ENCODE results near the gene RNF141.

The RNF141 gene

DNA sequence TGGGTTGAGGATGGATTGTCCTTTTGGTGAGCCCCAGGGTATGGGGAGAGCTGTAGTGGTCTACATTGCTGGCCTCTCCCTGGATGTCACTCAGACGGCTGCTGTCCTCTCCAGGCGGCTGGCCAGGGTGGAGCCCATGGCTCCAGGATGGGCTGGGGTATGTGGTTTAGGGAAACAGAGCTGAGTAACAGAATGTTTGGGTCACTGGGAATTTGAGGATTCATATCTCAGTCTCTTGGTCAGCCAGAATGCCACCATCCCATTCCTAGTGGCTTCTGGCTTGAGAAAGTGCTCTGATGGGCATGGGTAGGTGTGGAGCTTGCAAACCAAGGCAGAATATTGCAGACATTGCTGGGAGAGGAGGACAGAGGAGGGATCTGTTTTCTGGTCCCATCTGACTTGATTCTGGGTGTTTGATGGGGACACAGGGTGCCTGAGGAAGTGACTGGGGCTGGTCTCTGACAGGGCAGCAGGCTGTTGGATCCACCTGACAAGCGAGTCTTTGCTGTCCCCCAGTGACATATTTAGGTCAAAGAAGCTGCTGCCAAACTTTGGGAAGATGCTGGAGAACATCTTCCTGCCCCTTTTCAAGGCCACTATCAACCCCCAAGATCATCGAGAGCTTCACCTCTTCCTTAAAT, 44.6 kb downstream of the RNF141 start:
- no peak for DNase-seq

DNA sequence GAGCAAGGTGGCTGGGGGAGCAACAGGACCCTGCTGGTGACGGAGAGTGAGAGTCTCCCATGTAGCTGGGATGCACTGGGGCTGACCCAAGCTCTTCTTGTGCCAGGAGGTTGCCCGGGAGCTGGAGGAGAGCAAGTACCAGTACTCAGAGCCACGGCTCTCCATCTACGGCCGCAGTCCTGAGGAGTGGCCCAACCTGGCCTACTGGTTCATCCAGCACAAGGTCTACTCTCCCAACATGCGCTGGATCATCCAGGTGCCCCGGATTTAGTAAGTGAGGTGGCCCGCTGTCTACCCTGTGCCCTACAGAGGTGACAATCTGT, 45.6 kb downstream of the RNF141 start:
- no peak for DNase-seq

DNA sequence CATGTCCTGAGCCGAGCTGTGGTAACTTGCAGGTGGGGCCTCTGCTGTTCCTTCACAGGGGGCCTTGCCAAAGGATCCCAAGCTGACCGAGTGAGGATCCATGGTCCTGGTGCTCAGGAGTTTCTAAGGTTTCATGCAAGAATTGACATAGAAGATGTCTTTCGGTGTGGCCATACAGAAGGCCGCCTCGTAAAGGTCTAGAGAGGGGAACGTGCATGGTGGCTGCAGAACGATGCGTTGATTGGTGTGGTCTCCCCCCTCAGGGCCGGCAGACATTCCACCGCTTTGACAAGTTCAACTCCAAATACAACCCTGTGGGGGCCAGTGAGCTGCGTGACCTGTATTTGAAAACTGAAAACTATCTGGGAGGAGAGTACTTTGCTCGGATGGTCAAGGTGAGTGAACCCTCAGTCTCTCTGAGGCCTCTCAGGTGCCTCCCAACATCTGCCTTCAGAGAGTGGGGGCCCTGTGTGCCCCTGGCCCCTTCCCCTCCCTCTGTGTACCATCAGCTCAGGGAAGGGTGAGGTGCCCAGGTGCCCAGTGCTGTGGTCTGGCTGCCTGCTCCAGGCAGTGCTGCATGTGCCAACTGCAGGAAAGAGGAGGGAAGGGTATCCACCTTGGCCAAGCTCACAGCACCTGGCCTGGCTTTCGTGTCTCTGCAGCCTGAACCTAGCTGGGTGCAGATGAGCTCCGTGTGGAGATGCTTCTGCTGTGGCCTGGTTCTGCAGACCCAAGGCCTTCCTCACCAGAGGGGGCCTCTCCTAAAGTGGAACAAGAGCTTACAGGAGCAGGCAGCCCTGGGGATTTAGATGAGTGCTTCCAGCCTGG, 46.1 kb downstream of the RNF141 start:
- no peak for DNase-seq

DNA sequence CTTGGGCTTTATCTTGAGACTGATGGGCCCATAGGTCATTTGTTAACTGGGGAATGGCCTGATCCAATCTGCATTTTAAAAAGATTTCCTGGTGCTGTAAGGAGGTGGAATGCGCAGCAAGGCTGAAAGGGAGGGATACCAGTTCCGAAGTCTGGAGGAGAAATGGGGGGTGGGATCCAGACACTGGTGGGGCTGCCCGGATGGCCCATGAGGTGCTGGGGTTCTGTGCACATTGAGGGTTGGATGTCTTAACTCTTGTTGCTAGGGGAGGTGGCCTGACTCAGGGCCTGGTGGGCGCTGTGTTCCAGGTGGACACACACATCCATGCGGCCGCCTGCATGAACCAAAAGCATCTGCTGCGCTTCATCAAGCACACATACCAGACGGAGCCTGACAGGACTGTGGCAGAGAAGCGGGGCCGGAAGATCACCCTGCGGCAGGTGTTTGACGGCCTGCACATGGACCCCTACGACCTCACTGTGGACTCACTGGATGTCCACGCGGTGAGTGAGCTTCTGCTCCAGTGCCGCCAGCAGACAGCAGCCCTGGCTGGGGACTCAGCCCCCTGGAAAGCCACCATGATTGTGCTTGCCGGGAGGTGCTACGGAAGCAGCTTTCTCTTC, 47.8 kb downstream of the RNF141 start:
- no peak for DNase-seq

DNA sequence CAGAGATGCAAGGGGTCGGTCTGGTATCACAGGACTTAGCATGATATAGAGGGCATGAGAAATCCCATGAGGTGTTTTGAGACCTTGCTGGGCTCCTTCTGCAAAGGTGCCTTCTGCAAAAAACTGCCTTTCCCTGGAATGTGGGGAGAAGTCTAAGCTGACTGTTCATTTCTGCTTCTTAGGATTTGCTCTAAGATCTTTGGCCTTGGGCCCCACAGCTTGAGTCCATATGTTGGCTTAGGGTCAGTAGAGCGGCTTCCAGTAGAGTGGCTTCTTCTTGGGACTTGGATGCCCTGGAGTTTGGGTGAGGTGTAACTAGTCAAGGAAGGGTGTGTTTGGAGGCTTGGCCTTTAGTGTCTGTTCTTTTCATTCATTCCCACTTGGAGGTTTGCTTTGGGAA, 48.9 kb downstream of the RNF141 start:
- DNase-seq, result no peak

DNA sequence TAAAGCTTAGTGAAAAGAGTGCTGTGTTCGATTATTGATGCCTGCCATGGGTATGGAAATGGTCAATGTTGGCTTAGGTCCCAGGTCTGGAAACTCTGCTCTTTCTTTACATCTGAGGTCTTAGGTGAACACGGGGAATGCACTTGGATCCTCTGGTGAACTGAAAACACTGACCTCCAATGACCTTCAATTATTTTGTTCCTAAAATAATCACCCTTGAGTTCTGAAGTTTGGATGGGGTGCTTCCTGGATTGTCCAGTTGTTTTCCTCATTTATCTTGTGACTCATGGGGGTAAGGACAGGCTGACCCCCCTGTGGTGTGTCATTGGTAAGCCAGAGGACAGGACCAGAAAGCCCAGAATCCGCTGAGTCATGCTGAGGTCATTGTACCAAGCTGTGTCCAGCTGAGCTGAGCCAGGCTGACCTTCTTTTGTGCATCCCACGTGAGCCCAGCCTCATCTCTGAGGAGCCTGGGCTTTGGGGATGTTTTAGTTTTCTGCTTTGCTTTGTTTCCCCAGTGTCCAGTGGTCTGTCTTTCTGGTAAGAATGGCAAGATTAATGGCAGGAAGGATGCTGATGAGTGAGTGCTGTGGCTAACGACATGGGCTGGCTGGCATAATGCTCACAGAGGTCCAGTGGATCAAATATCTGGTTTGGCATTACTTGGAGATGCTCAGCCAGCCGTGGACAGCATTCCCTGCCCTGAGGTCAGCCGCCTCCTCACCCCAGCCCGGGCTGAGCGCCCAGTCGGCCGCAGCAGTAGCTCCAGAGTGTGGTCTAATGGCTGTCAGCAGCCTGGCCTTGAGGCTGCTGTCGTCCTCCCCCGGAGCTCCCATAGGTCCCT, 50.4 kb downstream of the RNF141 start:
- DNase-seq, result no peak

DNA sequence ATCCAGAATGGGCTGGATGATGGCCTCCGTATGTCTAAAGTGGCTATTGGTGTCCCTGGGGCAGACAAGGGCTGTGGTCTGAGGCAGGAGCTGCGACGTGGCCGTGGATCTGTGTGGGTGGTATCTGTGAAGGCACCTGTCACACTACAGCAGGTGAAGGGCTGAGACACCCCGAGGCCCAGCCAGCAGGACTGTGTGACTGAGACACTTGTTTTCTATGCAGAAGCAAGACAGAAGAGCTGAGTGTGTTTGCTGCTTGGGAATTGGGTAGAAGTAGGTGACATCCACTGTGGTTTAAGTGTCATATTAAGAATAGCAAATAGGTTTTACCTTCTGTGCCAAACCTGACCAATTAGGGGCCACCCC, 51.0 kb downstream of the RNF141 start:
- DNase-seq, result no peak

DNA sequence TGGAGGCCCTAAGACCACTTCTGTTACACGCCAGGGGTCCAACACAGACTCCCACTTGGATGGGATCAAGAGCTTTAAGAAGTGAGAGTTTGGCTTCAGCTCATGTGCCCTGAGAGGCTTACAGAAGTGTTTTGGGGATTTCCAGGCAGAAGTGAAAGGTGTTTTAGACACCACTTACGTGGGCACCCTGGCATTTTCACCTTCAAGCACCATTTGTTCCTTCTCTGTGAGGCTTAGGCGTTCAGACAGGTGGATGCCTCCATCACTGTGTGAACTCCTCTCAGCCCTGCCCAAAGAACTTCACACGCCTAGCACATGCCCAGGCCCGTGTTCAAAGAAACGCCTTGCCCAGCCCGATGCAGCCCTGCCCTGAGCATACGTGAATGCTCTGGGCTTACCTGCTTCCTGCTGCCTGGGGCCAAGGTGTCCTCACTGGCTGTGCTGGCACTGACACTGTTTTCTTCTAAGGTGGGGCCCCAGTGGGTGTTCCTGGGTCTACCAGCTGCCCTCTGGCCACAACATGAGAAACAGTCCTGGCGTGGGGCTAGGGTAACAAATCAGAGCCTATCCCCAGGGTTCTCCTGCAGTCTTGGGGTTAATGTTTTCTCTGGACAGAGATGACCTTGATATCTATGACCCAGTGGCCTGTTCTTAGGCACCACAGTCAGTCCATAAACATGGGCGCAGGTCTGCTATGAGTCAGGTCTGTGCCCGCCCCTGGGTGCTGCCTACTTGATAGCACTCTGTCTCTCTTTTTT, 51.9 kb downstream of the RNF141 start:
- no peak for DNase-seq

DNA sequence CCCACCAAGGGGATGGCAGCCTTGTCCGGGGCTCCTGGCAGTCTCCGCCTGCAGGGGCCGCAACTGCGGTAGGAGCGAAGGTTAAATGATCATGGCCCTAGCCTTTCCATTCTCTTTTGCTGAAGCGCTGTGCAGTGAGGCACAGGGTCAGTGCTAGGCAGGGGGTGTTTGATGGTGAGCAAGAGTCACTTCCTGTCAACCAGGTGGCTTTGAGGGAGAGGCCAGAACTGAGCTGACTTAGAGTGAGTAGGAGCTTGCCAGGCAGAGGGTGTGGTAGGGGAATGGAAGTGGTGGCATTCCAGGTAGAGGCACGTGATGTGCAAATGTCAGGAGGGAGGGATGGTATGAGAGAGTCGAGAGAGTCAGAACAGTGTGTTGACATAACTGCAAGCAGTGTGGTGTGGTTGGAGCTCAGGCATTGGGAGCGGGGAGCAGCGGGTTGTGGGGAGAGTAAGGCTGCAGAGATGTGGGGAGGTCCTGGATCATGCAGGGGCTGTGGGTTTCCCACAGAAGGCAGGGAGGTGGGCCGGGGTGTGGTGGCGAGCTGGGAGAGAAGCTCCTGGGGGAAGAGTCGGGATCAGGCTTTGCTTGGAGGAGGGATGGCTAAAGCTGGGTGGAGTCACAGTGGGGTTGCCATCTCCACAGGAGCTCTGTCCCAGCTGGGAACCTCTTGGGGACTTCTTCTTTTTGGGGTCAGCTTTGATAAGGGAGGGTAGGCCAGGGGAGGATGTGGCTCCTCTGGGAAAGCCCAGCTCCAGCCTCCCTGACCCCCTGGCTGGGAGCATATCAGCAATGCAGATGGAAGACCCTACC, 52.7 kb downstream of the RNF141 start:
- no peak for DNase-seq

DNA sequence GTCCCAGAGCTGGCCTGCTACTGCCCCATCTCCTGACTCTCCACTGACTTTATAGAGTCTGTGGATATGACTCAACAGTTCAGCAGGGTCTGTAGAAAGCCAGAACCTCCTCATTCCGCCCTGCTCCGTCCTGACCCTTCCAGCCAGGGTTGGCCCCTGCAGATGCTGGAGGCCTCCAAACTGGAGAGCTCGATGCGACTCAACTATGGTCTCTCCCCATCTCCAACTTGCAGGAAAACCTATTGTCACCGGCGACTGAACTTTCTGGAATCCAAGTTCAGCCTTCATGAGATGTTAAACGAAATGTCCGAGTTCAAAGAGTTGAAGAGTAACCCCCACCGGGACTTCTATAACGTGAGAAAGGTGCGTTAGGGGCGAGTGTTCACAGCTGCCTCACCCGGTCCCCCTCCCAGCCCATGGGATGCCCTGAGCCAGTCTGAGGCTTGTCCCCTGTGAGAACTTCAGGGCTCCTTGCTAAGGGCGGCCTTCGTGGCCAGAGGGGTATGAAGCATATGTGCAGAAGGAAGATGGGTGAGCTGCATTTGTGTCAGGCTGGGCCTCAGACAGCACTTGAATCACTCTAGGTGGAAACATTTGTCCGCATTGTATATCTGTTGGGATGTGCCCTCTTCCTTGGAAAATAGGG, 53.9 kb downstream of the RNF141 start:
- no peak for DNase-seq

DNA sequence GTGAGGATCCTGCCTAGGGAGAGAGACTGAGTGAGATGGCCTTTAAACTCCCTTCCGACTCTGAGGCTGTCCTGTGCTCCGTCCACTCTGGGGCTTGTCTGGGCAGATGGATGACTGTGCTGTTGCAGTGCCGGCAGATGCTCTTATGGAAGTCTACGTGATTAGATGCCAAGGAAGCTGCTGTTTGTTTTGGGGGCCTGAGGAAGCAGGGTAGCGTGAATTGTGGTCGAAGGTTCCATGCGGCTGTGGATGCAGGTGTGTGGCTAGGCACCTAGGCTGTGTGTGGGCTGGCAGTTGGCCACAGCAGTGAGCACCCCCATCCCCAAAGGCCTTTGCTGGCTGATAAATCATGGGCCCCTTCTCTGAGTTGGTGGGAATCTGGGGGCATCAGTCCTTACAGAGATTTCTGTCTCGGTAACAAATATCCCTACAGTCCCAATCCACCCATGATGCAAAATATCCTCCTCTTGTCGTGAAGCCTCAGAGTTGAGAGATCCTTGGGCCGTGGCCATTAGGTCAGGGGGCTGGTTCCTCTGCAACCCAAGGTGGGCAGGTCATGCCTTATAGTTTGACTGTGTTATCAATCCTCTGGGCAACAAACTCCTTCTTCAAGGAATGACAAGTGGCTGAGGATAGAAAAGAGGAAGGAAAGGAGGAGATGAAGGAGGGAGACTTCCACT, 54.7 kb downstream of the RNF141 start:
- no peak for DNase-seq

DNA sequence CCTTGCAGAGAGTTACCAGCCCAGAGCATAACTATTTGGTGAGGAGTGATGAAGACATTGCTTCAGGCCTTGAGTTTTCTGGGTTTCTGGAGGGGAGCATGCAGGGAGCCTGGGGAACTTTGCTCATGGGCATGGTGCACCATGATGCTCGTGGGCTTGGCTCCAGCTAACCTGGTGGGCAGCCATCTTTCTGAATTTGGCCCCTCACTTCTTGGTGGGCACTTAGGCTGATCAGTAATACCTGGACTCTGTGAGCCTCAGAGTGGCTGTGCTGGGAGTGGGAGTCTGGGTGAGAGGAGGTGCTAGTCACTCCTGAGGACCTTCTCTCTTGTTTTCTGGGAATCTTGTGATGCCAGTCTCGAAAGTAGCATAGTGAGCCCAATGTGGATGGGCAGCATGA, 55.3 kb downstream of the RNF141 start:
- no peak for DNase-seq

DNA sequence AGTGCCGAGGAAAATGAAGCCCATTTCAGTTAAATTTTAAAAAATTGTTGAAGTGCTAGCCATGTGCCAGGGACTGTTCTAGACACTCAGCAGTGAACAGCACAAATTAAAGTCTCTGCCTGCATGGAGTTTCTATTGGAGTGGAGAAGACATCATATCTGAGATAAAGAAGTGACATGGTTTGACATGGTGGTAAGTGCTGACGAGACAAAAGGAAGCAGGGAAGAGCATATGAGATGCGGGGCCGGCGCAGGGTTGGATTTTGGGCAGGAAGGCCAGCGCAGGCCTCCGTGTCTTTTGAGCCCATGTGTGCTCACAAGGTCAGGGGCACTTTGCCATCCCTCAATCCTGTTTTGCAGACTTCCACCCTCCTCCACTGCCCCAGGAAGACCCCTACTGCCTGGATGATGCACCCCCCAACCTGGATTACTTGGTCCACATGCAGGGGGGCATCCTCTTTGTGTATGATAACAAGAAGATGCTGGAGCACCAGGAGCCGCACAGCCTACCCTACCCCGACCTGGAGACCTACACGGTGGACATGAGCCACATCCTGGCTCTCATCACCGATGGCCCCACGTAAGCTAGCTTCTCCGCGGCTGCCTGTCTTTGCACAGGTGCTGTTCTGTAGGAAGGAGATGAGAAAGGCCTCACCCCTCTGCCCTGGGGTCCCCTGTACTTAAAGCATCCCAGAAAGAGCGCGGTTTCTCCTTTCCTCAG, 56.4 kb downstream of the RNF141 start:
- no peak for DNase-seq

DNA sequence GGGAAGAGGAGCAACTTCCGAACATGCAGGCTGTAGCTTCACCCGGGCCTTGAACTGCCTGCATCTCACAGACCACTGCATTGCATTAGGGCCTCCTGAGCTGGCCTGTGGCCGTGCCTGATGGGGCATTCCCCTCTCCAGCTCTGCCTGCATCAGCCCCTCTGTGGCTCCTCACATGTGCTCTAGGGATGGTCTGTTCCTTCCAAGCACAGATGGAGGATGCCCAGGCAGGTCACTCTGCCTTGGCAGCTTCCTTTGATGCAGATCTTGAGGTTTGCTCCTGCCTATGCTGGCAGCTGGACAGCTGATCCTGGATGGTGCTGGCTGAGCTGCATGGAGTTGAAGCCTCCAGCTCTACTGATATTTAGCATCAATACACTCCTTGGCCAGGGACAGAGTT, 57.4 kb downstream of the RNF141 start:
- DNase-seq, result no peak

DNA sequence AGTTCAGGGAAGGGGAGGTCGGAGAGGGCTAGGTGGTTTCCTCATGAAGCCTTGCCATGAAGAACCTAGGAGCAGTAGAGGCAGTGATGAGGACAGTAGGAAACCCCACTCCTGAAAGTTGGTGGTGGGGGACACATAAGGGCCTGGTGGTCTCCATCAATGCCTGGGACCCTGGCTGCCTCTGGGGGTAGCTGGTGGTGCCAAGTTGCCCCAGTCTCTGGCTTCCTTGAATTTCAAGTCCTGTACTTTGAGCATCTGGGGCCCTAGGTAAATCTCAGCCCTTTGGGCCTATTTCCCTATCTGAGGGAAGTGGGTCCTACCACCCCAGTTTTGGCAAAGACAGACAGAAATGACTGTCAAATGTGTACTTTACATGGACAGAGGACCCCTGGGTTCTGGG, 57.8 kb downstream of the RNF141 start:
- no peak for DNase-seq

DNA sequence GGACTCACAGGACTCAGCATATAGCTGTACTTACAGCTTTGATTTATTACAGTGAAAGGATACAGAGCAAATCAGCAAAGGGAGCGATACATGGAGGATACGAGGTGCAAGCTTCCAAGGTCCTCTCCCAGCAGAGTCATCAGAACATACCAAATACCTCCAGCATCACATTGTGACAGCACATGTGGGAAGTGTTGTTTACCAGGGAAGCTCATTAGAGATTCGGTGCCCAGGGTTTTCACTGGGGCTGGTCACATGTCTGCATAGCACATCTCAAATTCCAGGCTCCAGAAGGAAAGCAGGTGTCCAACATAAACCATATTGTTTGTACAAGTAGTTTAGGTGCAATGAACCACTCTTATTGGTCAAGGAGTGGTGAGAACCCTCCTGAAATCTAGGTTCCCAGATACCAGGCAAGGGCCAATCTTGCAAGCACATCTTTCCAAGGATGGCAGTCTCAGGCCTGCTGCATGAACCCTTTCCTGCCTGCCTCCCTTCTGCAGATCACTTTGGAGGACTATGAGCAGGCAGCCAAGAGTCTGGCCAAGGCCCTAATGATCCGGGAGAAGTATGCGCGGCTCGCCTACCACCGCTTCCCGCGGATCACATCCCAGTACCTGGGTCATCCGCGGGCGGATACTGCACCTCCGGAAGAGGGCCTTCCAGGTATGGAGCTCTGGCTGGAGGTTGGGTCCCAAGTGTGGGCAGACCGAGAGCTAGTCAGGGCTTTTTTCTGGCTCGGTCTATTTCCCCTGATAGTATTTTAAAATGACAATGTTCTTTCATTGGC, 59.2 kb downstream of the RNF141 start:
- no peak for DNase-seq

DNA sequence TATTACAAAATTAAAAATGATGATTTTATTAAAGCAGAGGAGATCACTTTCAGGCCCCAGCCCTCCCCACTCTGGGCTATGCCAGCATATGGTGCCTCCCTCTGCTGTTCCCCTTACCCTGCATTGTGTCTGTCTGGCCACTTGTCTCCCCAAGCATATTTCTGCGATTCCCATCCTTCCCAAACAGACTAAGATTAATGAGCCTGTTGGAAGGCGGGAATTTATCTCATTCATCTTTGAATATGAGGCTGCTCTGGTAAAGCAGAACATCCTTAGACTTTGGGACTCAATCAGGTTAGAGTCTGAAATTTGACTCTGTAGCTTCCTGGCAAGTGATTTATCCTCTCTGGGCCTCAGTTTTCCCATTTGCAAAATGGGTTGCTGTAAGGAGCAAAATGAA, 60.2 kb downstream of the RNF141 start:
- no peak for DNase-seq

DNA sequence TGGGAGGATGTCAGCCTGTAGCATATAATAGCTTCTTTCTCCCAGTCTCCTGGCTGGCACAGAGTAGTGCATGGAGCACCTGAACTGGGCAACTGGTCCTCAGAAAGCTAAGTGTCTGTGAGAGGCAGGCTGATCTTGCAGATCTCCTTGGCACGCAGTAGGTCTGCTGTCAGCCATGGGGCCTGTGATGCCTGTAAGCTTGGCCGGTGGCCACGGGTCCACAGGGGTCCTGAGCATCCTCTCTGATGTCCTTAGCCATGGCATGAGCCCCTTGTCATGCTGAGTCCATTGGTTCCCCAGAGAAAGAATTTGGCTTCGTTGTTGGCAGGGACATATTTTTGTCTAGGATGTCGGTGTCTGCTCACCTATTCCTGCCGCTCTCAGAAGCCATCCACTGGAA, 61.0 kb downstream of the RNF141 start:
- no peak for DNase-seq

All from NCI-H748 treated with DMSO at 0.1 percent for 48 hours (cell line).